ENCODE measurements around the gene SPECC1L. TPM values are rescaled to one million over a fixed set of nuclear protein-coding genes. Genes with fewer than 3 reads are reported as not detected.

The SPECC1L gene
- total RNA-seq, 1 experiment from 2014 or later = 40.8 TPM

GRCh38 chr22:24331468-24332440 is 61.1 kb downstream of the SPECC1L start:
- ATAC-seq (no peak), DNase-seq (ENCODE audit: low read depth, low spot score) (no peak)
- ChIA-PET CTCF (no interaction called here), POLR2A (interaction anchor here (0.7 kb wide), 1 partner anchor 28 kb away, joined by 3 read pairs; no protein-coding TSS in a partner anchor), RAD21 (ENCODE audit: low non-redundant PET in 1 of 2, low total read pairs in 2 of 2, uncharacterized antibody in 2 of 2, unreplicated experiment in 2 of 2) (no interaction called here)
- H2AFZ ChIP-seq (ENCODE audit: low read depth, low read length, poor library complexity, severe bottlenecking) = no peak overlapping the region
- H3K9ac ChIP-seq (ENCODE audit: low read length) = no peak overlapping the region
- H3K79me2 ChIP-seq (ENCODE audit: insufficient read depth, low read length) = peaks cover 38% of the 10 kb centered on the region; the same call in 1 of the 2 replicates
- H3K27ac ChIP-seq (ENCODE audit: low read depth, low read length) = no peak overlapping the region
- BruUV-seq (replicated peaks) = no TSS peak
- no peak overlapping the region for H3K4me2 ChIP-seq (ENCODE audit: low read length)
- peaks cover 32 to 47% of the 10 kb centered on the region in 2 experiments for H3K36me3 ChIP-seq (ENCODE audit: control insufficient read depth in 1 of 2, insufficient read depth in 2 of 2, low read length in 2 of 2)
- 0 out of 2 replicates have a peak, but pooled peaks cover 8% of the 10 kb centered on the region for H4K20me1 ChIP-seq (ENCODE audit: insufficient read depth)
- intact Hi-C loops (cut with micrococcal nuclease) = no loop called here
- no peaks in the 10 kb centered on the region for H3K27me3 ChIP-seq (ENCODE audit: insufficient read depth, low read length)
- no peak overlapping the region for H3K4me3 ChIP-seq (replicated peaks in 1 of 2; ENCODE audit: low read depth in 1 of 2, low read length in 2 of 2)
- H3K4me1 ChIP-seq (ENCODE audit: control insufficient read depth in 1 of 2, insufficient read depth in 2 of 2, low read length in 2 of 2) = peaks cover 0 to 20% of the 10 kb centered on the region in 2 experiments; a peak in 3 of 4 replicates
- H3K9me2 ChIP-seq (ENCODE audit: insufficient read depth) = no peaks in the 10 kb centered on the region
- H3K9me3 ChIP-seq (ENCODE audit: control insufficient read depth in 1 of 2, insufficient read depth in 1 of 2, low read depth in 1 of 2, low read length in 2 of 2) = no peaks in the 10 kb centered on the region
- TF ChIP-seq POLR2A (IDR thresholded peaks at IDR 0.05; ENCODE audit: borderline replicate concordance, extremely low read depth, insufficient read depth, insufficient read length) = no peak
- TF ChIP-seq CEBPB (IDR thresholded peaks at IDR 0.05; ENCODE audit: low read depth) = no peak

DNA sequence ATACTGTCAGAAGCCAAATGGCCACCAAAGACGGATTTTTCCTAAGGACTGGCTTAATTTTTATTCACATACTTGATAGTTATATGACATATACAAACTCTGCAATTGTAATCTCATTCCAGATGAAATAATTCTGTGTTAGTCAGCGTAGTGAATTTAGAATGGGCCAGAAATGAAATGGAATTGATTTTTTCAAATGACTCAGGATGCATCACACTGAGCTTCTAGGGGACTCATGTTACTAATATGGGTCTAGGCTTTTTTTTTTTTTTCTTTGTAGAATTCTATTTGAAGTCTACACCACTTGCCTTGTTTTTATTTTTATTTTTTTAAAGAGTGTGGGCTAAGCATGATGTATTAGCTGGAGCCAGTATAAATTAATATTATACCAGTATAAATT is 62.7 kb downstream of the SPECC1L start:
- peak; percentile 33 for DNase-seq (ENCODE audit: low read depth, low spot score)
- H3K27ac ChIP-seq (ENCODE audit: low read depth, low read length) = peak overlapping the region; percentile 60; the same call in 1 of the 2 replicates
- no peak overlapping the region for H3K9ac ChIP-seq (ENCODE audit: low read length)
- H3K4me2 ChIP-seq (ENCODE audit: low read length) = peak overlapping the region; percentile 38
- no peak overlapping the region for H3K4me3 ChIP-seq (replicated peaks in 1 of 2; ENCODE audit: low read depth in 1 of 2, low read length in 2 of 2)
- no peaks in the 10 kb centered on the region for H3K9me2 ChIP-seq (ENCODE audit: insufficient read depth)
- intact Hi-C loops (cut with micrococcal nuclease) = no loop called here
- ChIA-PET RAD21 (ENCODE audit: low non-redundant PET in 1 of 2, low total read pairs in 2 of 2, uncharacterized antibody in 2 of 2, unreplicated experiment in 2 of 2) (no interaction called here), POLR2A (no interaction called here), CTCF (no interaction called here)
- peak; percentile 59; the same call in 1 of the 2 replicates for ATAC-seq
- peaks cover 36% of the 10 kb centered on the region; the same call in 1 of the 2 replicates for H3K79me2 ChIP-seq (ENCODE audit: insufficient read depth, low read length)
- H2AFZ ChIP-seq (ENCODE audit: low read depth, low read length, poor library complexity, severe bottlenecking) = no peak overlapping the region
- no peaks in the 10 kb centered on the region for H3K27me3 ChIP-seq (ENCODE audit: insufficient read depth, low read length)
- H4K20me1 ChIP-seq (ENCODE audit: insufficient read depth) = 0 out of 2 replicates have a peak, but pooled peaks cover 8% of the 10 kb centered on the region
- H3K9me3 ChIP-seq (ENCODE audit: control insufficient read depth in 1 of 2, insufficient read depth in 1 of 2, low read depth in 1 of 2, low read length in 2 of 2) = no peaks in the 10 kb centered on the region
- peaks cover 32 to 46% of the 10 kb centered on the region in 2 experiments for H3K36me3 ChIP-seq (ENCODE audit: control insufficient read depth in 1 of 2, insufficient read depth in 2 of 2, low read length in 2 of 2)
- BruUV-seq (replicated peaks) = no TSS peak
- H3K4me1 ChIP-seq (ENCODE audit: control insufficient read depth in 1 of 2, insufficient read depth in 2 of 2, low read length in 2 of 2) = peaks cover 0 to 20% of the 10 kb centered on the region in 2 experiments; a peak in 3 of 4 replicates
- TF ChIP-seq ATF3 (IDR thresholded peaks at IDR 0.05) (no peak), CEBPB (IDR thresholded peaks at IDR 0.05; ENCODE audit: low read depth) (no peak), CBX3 (IDR thresholded peaks at IDR 0.05; ENCODE audit: low read depth) (no peak), FOSL1 (IDR thresholded peaks at IDR 0.05; ENCODE audit: low read depth) (peak; percentile 86), POLR2A (IDR thresholded peaks at IDR 0.05; ENCODE audit: borderline replicate concordance, extremely low read depth, insufficient read depth, insufficient read length) (no peak), YY1 (IDR thresholded peaks at IDR 0.05; ENCODE audit: extremely low read depth, insufficient replicate concordance, low read depth, low read length) (no peak), EZH2 (IDR thresholded peaks at IDR 0.05) (no peak), SIN3A (IDR thresholded peaks at IDR 0.05; ENCODE audit: low read depth) (no peak), EGR1 (IDR thresholded peaks at IDR 0.05; ENCODE audit: low read depth) (no peak), RAD21 (IDR thresholded peaks at IDR 0.05; ENCODE audit: low read depth) (no peak), SP1 (IDR thresholded peaks at IDR 0.05; ENCODE audit: low read depth) (peak; percentile 28; the same call in 1 of the 2 replicates), ZNF274 (IDR thresholded peaks at IDR 0.05; ENCODE audit: low read depth, low read length) (no peak), MAX (IDR thresholded peaks at IDR 0.05) (no peak), JUND (IDR thresholded peaks at IDR 0.05) (peak; percentile 49), TCF7L2 (IDR thresholded peaks at IDR 0.05; ENCODE audit: borderline replicate concordance, extremely low read depth, insufficient read depth, insufficient read length) (no peak)
- TF ChIP-seq, protein P1, sequence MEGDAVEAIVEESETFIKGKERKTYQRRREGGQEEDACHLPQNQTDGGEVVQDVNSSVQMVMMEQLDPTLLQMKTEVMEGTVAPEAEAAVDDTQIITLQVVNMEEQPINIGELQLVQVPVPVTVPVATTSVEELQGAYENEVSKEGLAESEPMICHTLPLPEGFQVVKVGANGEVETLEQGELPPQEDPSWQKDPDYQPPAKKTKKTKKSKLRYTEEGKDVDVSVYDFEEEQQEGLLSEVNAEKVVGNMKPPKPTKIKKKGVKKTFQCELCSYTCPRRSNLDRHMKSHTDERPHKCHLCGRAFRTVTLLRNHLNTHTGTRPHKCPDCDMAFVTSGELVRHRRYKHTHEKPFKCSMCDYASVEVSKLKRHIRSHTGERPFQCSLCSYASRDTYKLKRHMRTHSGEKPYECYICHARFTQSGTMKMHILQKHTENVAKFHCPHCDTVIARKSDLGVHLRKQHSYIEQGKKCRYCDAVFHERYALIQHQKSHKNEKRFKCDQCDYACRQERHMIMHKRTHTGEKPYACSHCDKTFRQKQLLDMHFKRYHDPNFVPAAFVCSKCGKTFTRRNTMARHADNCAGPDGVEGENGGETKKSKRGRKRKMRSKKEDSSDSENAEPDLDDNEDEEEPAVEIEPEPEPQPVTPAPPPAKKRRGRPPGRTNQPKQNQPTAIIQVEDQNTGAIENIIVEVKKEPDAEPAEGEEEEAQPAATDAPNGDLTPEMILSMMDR (IDR thresholded peaks at IDR 0.05 in 2 of 3, conservative IDR thresholded peaks at IDR 0.05 in 1 of 3; ENCODE audit: borderline replicate concordance in 1 of 3, insufficient read depth in 1 of 3, low read depth in 2 of 3, low read length in 2 of 3) = no peak
